Stimulated activated CD4-positive, alpha-beta T cell treated with anti-CD3 and anti-CD28 coated beads, Interleukin-4, amount 100 ng/mL, for 24 hours (primary cell): ENCODE measurements around the gene ARMC8.

Experiments used
- DNase-seq: peaks from one replicate; pipeline ENCODE4 v3.0.0-alpha.2; 2020

The ARMC8 gene

DNA sequence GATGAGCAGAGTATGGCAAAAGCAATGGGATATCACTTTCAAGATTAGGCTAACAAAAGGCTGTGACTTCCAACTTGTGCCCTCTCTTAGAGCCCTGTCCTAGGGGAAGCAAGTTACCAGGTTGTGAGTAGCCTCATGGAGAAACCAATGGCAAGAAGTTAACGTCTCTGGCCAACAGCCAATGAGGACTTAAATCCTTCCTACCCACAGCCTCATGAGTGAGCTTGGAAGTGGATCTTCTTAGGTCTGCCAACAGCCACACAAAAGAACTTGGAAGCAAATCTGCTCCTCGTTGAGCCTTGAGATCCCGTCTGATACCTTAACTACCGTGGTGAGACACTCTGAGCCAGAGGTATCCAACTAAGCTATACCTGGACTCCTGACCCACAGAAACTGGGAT, 136.9 kb downstream of the ARMC8 start:
- no peak for DNase-seq

DNA sequence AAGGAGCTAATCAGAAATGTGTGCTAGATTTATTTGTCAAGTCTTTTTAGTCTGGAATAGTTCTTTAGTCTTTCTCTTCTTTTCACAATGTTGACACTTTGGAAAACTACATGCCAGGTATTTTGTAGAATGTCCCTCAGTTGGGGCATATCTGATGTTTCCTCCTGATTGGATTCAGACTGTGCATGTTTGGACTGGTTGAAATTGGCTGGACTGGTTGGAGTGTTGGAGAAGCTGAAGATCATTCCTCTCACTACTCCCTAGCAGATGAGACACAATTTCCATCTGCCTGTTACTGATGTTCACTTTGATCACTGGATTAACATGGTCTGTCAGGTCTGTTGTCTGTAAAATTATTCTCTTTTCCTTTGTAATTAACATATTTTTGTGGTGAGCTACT, 138.9 kb downstream of the ARMC8 start:
- no peak for DNase-seq

DNA sequence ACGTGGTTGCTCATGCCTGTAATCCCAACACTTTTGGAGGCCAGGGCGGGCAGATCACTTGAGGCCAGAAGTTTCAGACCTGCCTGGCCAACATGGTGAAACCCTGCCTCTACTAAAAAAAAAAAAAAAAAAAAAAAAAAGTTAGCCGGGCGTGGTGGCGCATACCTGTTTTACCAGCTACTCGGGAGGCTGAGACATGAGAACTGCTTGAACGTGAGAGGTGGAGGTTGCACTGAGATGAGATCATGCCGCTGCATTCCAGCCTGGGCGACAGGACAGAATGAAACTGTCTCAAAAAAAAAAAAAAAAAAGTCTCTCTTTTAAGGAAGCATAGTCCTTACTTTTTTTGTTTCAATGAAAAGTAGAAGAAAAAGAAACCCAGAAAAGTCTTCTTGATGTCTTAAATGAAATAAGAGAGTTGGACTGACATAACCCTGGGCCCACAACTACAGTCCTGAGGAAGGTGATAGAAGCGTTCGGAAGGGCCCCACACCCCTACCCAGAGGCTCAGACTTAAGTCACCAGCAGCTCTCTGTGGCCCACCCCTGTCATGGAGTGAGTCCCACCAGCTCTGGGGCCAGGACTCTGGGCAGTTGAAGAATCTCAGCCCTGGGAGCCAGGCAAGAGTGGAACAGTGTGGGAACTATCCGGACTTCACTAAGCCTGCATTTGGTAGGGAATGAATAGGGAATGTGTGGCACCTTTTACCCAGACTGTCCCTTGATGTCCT, 139.9 kb downstream of the ARMC8 start:
- DNase-seq, result no peak

DNA sequence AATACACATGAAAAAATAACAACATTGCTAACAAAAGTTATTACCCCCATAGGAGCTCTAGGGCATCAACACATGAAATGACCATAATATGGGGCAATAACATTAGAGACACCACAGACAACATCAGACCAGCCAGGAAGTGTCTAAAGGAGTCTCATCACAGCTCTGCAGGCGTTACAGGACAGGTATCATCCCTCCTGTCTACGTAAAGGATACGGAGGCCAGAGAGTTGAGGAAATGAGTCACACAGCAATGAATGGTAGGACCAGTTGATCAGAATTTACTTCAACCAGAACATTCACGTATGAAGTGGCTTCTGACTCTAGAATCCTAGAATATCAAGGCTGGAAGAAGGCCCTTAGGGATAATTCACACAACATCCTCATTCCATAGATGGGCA, 140.7 kb downstream of the ARMC8 start:
- DNase-seq, result no peak

- DNase-seq, result no peak
Measured at GRCh38 chr3:138328341-138328740, 141.2 kb downstream of the ARMC8 start.

DNA sequence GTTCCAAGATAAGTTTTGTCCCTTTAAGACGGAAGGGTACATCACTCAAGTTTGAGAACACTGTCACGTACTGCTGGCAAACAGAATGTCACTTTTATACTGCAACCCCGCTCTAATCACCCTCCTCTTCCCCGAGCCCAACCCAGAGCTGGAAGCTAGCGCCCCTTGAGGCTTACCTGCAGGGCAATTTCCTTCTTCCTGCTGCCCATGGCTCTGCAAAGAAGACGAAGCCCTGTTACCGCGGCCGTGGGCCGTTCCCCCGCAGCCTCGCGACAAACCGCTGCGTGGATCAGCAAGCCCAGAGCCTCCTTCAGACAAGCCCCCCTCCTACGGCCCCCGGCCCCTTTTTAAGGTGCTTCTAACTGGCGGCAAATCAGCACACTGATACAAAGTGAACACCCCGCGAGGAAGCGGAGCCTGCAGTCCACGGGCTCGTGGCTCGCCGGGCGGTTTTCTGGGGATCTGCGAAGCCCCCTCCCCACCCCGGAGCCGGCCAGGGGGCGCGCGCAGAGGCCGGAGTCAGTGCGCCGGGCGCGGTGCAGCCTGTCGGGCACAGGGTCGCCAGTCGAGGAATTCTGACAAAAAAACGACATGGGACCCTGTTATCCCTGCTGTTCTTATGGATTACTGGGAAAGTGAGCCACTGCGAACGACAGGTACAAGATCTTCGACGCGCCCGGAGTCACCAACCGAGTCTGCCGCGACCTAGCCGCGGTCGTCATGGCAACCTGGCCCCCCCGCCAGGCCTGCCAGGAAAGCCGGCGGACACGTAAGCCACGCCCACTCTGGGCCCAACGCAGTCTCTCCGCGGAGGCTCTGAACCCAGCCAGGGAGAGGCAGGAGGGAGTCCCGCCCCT, 142.3 kb downstream of the ARMC8 start, which contains the start of gene NME9:
NME9 (minus strand) TSS at position 725 of the 857 bp plus-strand sequence; CDS start at position 209, 516 bp downstream.
- DNase-seq, result peak; percentile 88

- DNase-seq, result no peak
Measured at GRCh38 chr3:138329984-138330293, 142.8 kb downstream of the ARMC8 start.

DNA sequence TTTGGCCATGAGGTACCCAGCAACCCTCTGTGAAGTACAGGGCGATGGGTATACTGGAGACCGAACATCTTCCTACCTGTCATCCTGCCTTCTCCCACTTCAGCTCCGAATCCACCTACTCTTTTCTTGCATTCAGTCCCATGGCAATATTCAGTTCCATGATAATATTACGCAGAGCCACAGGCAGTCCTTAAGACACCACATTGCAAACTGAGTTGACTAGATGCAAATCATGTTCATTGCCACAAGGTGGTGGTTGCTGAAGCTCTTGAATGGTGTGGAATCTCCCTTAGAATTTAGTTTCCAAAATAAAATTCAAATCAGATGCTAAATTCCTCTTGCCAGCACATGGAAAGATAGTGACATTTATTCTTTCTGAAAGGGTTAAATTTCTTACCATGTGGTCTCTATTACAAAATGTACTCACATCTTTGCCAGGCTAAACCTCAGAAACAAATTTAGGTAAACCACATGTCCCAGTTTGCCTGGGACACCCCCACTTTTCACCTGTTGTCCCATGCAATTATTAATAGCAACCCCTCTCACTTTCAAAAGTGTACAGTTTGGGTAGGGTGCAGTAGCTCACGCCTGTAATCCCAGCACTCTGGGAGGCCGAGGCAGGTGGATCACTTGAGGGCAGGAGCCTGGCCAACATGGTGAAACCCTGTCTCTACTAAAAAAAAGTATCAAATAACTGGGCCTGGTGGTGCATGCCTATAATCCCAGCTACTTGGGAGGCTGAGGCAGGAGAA, 144.2 kb downstream of the ARMC8 start:
- no peak for DNase-seq

DNA sequence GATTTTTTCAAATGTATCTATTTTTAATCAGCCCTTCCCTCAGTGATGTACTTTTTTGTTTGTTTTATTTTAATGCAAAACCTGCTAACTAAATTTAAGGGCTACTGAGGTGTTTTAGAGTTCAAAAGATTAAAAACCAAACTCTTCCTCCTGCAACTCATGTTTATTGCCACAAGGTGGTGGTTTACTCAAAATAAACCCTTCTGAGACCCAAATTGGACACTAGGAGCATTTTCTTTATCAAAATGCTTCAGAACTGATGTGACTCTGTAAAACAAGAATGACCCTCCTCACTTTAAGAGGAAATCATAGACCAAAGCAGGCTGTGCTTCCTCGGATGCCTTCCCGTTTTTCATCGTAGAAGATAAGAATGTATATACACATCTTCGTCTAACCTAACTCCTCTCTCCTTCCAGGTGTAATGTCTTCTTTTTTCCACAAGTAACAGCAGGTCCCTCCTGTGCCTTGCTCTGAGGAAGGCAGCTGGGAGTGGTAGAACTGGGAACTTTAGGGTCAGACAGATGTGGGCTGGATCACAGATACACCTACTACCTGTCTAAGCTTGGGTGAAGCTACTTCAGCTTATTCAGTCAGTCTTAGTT, 145.5 kb downstream of the ARMC8 start:
- no peak for DNase-seq

DNA sequence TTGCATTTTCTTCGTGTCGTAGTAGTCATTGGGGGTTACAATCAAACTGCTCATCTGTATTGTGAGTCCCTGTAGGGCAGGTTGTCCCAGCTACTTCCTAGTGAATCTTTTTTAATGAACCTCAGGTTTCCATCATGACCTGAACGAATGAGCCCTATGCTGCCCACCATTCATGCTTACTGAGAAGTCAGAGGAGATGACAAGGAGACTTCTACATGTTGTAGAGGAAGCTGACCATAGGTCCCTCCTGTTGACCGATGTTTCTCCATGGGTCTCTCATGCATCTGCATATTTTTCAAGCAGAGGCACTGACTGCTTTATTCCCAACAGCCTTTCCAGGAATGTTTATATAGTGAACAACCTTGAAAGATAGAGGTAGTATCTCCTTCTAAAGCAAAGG, 147.5 kb downstream of the ARMC8 start:
- no peak for DNase-seq

DNA sequence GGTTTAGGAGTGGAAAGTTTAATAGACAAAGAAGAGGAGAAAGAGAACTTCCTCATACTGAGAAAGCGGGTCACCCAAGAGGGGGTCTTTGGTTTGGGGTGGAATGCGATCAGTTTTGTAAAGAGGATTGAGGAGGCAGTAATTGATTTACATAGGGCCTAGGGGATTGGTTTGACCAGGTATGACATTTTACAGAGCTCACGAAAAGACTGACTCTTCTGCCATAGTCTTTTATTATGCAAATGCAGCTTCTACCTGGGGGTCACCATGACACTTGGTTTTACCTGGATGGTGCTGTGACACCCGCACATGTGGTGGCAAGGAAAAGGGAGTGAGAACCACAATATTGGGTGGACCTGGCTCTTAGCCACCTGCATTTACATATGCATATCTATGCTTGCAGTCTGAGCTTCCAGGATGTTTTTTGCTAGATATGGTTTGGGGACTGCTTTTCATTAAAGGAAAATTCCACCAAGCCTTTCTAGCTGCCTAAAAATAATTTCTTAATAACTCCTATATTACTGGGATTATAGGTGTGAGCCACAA, 149.4 kb downstream of the ARMC8 start:
- DNase-seq, result no peak

GRCh38 chr3:138338244-138338643, 151.1 kb downstream of the ARMC8 start:
- DNase-seq, result no peak

DNA sequence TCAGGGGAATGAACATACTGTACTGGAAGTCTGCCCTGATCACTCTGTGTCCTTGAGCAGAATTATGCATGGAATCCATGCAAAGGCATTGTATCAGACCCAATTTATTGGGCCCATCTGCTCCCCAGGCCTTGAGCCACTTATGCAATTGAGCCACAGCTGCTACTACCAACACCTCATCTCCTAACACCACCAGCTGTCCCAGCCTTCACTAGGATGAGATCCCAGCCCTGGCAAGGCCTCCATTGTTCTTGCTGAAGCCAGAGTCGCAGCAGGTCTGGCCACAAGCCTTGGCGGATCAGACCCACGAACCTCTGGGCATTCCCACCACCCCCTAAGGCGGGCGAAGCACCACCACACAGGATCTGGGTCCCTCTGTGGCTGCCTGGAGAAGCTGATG, 151.7 kb downstream of the ARMC8 start:
- DNase-seq, result no peak

DNA sequence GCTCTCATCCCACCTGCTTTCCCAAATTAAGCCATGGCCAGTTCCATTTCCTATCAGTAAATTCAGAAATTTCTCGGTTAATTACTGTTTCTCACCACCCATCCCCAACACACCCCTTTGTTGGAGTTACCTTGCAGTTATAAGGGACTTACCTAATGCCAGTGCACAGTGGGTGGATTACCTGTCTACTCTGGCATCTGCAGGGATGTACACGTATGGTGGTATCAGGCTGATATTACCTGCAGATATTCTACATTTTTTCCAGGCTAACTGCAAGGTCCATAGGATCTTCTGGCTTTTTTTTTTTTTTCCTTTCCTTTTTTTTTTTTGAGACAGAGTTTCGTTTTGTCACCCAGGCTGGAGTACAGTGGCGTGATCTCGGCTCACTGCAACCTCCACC, 153.4 kb downstream of the ARMC8 start:
- no peak for DNase-seq

- DNase-seq, result no peak
Measured at GRCh38 chr3:138344754-138345153, 157.7 kb downstream of the ARMC8 start.
